ENCODE results near the gene RCN2.
"Not testable (repeated sequence)": the region's sequence is repeated elsewhere in the genome, so short reads cannot be mapped to it uniquely, and the experiment has no call there.

RCN2 gene

GRCh38 chr15:76931397-76932134 lies at the start of gene RCN2:
TSS of gene RCN2 (plus strand) at chr15:76931749. CDS start at chr15:76931842, 93 bp downstream.
- DNase-seq (ENCODE audit: low read depth) = peak; percentile 93

DNA sequence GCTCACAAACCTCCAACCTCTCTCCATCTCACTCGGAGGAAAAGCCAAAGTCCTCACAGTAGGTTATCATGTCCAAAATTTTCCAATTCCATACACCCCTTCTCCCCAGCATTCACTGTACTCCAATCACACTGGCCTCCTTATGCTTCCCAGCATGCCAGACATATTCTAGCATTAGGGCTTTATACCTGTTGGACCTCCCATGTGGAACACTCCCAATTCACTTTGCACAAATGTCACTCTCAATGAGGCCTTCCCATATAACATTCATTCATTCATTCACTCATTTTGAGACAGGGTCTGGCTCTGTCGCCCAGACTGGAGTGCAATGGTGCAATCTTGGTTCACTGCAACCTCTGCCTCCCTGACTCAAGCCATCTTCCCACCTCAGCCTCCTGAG lies 46.3 kb upstream of the RCN2 start:
- DNase-seq (ENCODE audit: low read depth) = no peak

GRCh38 chr15:76887280-76888141 lies 44.0 kb upstream of the RCN2 start:
- DNase-seq (ENCODE audit: low read depth) = not testable (repeated sequence)

GRCh38 chr15:76892836-76893235 lies 38.7 kb upstream of the RCN2 start:
- DNase-seq (ENCODE audit: low read depth) = not testable (repeated sequence)

DNA sequence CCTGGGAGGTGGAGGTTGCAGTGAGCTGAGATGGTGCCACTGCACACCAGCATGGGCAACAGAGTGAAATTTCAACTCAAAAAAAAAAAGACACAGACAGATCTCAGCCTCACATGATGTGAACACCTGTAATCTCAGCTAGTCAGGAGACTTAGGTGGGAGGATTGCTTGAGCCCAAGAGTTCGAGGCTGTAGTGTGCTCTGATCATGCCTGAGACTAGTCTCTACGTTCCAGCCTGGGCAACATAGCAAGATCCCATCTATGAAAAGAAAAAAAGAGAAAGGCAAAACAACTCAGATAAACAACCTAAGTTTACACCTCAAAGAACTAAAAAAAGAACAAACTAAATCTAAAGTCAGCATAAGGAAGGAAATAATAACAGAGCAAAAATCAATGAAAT lies 37.4 kb upstream of the RCN2 start:
- DNase-seq (ENCODE audit: low read depth) = no peak

GRCh38 chr15:76898102-76898501 lies 33.4 kb upstream of the RCN2 start:
- no peak for DNase-seq (ENCODE audit: low read depth)

DNA sequence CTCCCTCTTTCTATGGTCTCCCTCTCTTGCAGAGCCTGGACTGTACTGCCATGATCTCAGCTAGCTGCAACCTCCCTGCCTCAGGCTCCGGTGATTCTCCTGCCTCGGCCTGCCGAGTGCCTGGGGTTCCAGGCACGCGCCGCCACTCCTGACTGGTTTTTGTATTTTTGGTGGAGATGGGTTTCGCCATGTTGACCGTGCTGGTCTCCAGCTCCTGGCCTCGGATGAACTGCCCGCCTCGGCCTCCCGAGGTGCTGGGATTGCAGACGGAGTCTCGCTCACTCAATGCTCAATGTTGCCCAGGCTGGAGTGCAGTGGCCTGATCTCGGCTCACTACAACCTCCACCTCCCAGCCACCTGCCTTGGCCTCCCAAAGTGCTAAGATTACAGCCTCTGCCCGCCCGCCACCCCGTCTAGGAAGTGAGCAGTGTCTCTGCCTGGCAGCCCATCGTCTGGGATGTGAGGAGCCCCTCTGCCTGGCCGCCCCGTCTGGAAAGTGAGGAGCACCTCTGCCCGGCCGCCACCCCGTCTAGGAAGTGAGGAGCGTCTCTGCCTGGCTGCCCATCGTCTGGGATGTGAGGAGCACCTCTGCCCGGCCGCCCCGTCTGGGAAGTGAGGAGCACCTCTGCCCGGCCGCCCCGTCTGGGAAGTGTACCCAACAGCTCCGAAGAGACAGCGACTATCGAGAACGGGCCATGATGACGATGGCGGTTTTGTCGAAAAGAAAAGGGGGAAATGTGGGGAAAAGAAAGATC lies 32.2 kb upstream of the RCN2 start:
- not testable (repeated sequence) for DNase-seq (ENCODE audit: low read depth)

DNA sequence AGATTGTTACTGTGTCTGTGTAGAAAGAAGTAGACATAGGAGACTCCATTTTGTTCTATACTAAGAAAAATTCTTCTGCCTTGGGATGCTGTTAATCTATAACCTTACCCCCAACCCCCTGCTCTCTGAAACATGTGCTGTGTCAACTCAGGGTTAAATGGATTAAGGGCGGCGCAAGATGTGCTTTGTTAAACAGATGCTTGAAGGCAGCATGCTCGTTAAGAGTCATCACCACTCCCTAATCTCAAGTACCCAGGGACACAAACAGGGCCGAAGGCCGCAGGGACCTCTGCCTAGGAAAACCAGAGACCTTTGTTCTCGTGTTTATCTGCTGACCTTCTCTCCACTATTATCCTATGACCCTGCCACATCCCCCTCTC lies 31.6 kb upstream of the RCN2 start:
- DNase-seq (ENCODE audit: low read depth) = not testable (repeated sequence)

DNA sequence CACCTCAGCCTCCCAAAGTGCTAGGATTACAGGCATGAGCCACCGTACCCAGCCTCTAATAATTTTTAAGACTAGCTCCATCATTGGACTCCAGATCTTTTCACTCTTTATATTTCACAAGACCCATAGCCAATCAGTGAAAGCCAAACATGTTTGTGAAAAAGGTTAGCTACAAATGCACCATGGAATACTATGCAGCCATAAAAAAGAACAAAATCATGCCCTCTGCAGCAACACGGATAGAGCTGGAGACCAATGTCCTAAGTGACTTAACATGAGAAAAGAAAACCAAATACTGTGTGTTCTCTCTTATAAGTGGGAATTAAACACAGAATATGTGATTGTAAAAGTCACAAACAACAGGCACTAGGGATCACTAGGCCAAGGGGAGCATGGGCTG lies 29.6 kb upstream of the RCN2 start:
- no peak for DNase-seq (ENCODE audit: low read depth)

- no peak for DNase-seq (ENCODE audit: low read depth)
Measured at GRCh38 chr15:76903251-76903681, 28.3 kb upstream of the RCN2 start.

DNA sequence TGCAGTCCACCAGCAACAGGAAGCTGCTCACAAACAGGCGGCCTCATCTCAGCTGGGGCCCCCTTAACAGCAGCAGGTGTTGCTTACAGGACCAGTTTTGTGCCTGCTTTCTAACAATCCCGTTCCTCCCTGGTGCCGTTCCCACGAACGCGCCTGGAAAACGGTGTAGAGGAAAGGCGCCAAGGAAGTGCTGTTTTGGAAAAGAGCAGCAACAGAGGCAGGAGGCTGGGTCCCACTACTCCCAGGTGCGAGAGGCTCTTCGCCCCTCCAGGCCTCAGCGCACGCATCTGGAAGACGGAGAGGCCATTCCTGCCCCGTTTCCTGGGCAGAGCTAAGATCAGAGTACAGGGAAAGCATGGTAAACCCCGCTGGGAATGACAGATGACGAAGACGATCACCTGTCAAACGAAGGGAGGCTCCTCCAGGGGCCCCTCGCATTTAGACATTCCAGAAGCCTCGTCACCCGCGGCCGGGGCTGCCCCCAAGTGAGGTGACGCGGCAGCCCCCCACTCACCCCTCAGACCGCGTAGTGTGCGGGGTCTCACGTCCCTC lies 27.0 kb upstream of the RCN2 start:
- no peak for DNase-seq (ENCODE audit: low read depth)

- peak; percentile 94 for DNase-seq (ENCODE audit: low read depth)
Measured at GRCh38 chr15:76905013-76905839, 26.3 kb upstream of the RCN2 start, which contains the start of gene SCAPER. TSS of gene SCAPER (minus strand) at chr15:76905340. CDS start at chr15:76883817, 21,523 bp downstream.

DNA sequence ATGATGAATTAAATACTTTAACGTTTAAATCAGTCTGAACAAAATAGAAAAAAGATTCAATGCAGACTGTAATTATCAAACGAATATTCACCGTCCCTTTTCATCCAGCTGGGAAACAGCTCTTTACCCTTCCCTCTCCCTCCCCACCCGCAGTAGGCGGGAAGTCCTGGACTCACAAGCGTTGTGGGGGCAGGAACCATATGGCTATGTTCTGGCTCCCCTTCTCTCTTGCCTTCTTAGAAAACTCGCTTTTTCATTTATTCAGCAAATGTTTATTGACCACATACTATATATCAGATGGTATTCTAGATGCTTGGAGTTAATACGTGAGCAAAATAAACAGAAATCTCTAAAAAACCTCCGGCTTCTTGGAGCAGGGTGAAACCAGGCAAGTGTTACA lies 25.7 kb upstream of the RCN2 start:
- DNase-seq (ENCODE audit: low read depth) = no peak

DNA sequence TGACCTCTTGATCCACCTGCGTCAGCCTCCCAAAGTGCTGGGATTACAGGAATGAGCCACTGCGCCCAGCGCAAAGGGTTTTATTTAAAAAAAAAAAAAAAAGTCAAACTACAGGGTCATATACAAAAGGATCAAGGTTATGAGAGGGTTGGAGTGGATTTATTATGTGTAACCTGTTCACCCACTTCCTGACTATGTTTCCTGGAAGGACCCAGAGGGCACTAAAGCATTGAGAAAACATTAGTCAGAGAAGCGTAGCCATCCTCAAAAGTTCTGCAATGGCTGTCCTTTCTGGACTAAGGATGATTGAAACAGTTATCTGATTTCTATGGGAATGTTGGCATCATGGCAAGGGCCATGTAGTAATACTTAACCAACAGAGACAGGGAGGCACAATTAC lies 19.1 kb upstream of the RCN2 start:
- DNase-seq (ENCODE audit: low read depth) = no peak

DNA sequence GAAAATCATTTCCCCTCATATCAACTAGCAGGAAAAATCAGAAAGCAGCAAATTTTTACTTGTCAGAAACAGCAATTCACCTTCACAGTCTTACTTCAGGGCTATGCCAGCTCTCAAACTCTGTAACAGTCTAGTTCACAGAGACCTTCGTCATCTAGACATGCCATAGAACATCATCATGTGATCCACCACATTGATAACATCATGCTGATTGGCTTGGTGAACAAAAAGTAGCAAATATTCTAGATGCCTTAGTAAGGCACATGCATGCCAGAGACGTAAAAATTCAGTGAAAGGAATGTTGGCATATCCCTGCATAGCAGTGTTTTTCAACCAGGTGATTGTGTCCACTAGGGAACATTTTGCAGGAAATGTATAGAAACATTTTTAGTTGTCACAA lies 17.8 kb upstream of the RCN2 start:
- no peak for DNase-seq (ENCODE audit: low read depth)

DNA sequence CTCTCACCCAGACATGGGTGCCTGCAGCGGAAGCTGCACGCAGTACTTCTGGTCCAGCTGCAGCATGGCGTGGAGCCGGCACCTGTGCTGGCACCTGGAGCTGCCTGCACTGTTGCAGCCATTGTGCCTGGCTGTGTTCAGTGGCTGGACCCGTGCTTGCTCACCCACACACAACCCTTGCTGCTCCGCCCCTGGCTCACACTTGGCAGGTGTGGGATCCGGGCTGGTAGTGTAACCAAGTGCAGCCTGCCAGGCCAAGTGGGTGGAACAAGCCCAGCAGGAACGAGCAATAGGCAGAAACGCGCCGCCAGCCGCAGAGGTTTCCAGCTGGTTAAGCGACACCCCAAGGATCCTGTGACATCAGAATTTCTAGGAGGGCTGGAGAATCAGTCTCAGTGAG lies 15.2 kb upstream of the RCN2 start:
- no peak for DNase-seq (ENCODE audit: low read depth)

DNA sequence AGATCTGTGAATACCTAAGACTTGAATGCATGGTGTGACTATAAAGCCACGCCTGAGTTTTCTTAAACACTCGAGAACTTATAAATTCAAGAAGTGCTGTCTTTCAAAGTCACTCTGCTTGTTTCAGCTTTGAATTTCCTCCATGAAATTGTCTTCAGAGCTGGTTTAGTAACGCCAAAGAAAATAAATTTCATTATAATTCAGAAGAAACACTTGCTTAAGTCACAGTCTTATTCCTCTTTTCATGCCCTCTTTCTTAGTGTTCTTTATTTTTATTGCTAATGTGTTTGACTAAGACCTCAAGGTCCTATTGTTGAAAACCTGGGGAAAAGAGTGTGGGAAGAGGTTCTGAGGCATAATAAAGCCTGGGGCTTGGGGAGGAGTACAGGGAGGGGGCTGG lies 3.3 kb upstream of the RCN2 start:
- no peak for DNase-seq (ENCODE audit: low read depth)

GRCh38 chr15:76929011-76929760 lies 2.4 kb upstream of the RCN2 start:
- no peak for DNase-seq (ENCODE audit: low read depth)

GRCh38 chr15:76930831-76931396 lies 635 bp upstream of the RCN2 start:
- no peak for DNase-seq (ENCODE audit: low read depth)

All from activated T-cell treated with anti-CD3 and anti-CD28 coated beads for 48 hours (primary cell).